Measurements from ENCODE around the gene BABAM2. TPM values are rescaled to one million over a fixed set of nuclear protein-coding genes. Genes with fewer than 3 reads are reported as not detected.

The BABAM2 gene
- total RNA-seq, 2 donors from 2014 or later: 36.4 to 40.9 TPM

DNA sequence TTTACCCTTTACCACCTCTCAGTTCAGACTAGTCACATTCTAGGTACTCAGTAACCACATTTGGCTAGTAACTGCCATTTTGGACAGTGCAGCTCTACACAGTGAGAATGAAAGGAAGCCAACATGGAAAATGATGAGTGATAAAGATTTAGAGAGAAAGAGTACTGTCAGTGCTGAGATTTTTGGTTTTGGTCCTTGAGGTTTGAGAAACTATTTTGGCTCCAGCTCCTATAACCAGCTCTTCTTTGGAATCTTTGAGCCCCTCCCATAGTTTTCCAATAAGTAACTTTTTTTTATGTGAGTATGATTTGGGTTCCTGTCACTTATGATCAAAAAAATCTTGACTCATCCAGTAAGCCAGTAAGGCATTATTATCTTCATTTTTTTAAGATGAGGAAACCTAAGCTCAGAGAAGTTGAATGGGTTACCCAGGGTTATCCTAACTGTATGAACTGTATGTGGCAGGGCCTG, 173.0 kb downstream of the BABAM2 start:
- TF ChIP-seq, protein P1, sequence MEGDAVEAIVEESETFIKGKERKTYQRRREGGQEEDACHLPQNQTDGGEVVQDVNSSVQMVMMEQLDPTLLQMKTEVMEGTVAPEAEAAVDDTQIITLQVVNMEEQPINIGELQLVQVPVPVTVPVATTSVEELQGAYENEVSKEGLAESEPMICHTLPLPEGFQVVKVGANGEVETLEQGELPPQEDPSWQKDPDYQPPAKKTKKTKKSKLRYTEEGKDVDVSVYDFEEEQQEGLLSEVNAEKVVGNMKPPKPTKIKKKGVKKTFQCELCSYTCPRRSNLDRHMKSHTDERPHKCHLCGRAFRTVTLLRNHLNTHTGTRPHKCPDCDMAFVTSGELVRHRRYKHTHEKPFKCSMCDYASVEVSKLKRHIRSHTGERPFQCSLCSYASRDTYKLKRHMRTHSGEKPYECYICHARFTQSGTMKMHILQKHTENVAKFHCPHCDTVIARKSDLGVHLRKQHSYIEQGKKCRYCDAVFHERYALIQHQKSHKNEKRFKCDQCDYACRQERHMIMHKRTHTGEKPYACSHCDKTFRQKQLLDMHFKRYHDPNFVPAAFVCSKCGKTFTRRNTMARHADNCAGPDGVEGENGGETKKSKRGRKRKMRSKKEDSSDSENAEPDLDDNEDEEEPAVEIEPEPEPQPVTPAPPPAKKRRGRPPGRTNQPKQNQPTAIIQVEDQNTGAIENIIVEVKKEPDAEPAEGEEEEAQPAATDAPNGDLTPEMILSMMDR (conservative IDR thresholded peaks at IDR 0.05): no peak
- H3K27ac Mint-ChIP-seq: no peak overlapping the region
- H3K9me3 Mint-ChIP-seq: peaks cover 3% of the 10 kb centered on the region
- H3K27me3 ChIP-seq (ENCODE audit: control insufficient read depth, insufficient read depth, low read length, poor library complexity, severe bottlenecking): no peaks in the 10 kb centered on the region
- no peaks in the 10 kb centered on the region for H3K4me1 ChIP-seq (ENCODE audit: control insufficient read depth, insufficient read depth, low read length)
- no peak overlapping the region for H3K9ac ChIP-seq (ENCODE audit: extremely low read depth, low read length, poor library complexity, severe bottlenecking)
- no peaks in the 10 kb centered on the region for H3K27me3 Mint-ChIP-seq (ENCODE audit: insufficient read depth)
- H3K4me3 ChIP-seq (ENCODE audit: low read length): no peak overlapping the region
- H3K9me3 ChIP-seq (ENCODE audit: control insufficient read depth, low read length): no peaks in the 10 kb centered on the region
- no peak overlapping the region for H3K27ac ChIP-seq (ENCODE audit: low read depth, low read length)
- no peaks in the 10 kb centered on the region for H3K36me3 ChIP-seq (ENCODE audit: control insufficient read depth, insufficient read depth, low read length)
- H3K36me3 Mint-ChIP-seq (ENCODE audit: low read depth): no peaks in the 10 kb centered on the region
- no peaks in the 10 kb centered on the region for H3K4me1 Mint-ChIP-seq
- H3K4me3 Mint-ChIP-seq: no peak overlapping the region
- no peak for DNase-seq

DNA sequence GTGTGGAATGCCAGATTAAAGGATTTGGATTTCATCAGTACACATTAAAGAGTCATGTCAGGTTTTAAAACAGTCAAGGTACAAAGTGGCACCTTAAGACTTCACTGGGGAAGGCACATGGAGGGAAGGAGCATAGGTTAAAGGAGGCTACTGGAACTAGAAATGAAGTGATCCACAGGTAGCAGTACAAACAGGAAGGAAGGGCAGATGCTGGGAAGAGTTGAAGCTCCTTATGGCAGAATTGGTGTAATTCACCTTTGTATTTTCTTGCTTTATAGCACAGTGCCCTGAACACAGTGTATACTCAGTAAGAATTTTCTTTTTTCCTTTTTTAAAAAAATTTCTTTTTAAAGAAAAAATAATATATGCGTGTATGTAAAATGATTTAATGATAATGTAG, 177.1 kb downstream of the BABAM2 start:
- H3K36me3 Mint-ChIP-seq (ENCODE audit: low read depth): no peaks in the 10 kb centered on the region

DNA sequence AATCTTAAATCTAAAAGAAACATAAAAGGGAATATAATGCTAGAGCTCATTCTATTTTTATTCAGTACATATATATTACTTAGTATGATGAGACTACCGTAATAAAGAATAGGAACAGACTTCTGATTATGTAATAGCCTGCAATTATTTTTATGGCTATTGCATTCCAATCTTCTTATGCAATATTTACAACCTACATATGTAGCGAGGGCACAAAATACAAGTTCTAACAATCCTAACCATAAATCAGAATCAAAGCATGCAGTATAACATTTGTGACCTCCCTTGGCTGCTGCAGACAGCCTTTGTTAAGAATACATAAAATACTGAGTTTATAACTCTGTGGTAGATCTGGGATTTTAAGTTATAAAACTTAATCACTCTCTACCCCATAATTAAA, 177.6 kb downstream of the BABAM2 start:
- Histone ChIP-seq H3K4me3 (ENCODE audit: low read length) (no peak overlapping the region), H3K27ac (ENCODE audit: low read depth, low read length) (no peak overlapping the region), H3K4me1 (ENCODE audit: control insufficient read depth, insufficient read depth, low read length) (no peaks in the 10 kb centered on the region), H3K9me3 (ENCODE audit: control insufficient read depth, low read length) (no peaks in the 10 kb centered on the region), H3K36me3 (ENCODE audit: control insufficient read depth, insufficient read depth, low read length) (no peaks in the 10 kb centered on the region), H3K9ac (ENCODE audit: extremely low read depth, low read length, poor library complexity, severe bottlenecking) (no peak overlapping the region), H3K27me3 (ENCODE audit: control insufficient read depth, insufficient read depth, low read length, poor library complexity, severe bottlenecking) (no peaks in the 10 kb centered on the region)
- 88 to 100% methylated on average over 1 of the region's 2 CpGs for WGBS, 2 experiments (ENCODE audit: insufficient coverage in 1 of 2, insufficient read length in 1 of 2)
- Mint-ChIP-seq H3K4me1 (peaks cover 2% of the 10 kb centered on the region), H3K4me3 (no peak overlapping the region), H3K36me3 (ENCODE audit: low read depth) (no peaks in the 10 kb centered on the region), H3K27ac (no peak overlapping the region), H3K27me3 (ENCODE audit: insufficient read depth) (no peaks in the 10 kb centered on the region), H3K9me3 (no peaks in the 10 kb centered on the region)
- DNase-seq: no peak
- TF ChIP-seq, protein P1 (conservative IDR thresholded peaks at IDR 0.05): no peak

More for the DNA sequence above, 177.1 kb downstream of the BABAM2 start:
- TF ChIP-seq, protein P1 (conservative IDR thresholded peaks at IDR 0.05): no peak
- WGBS, 2 experiments (ENCODE audit: insufficient coverage in 1 of 2, insufficient read length in 1 of 2): 100% methylated on average over 1 of the region's 1 CpG; no CpG with 5 or more reads in 1 of the 2 experiments
- H3K4me1 ChIP-seq (ENCODE audit: control insufficient read depth, insufficient read depth, low read length): no peaks in the 10 kb centered on the region
- H3K27ac ChIP-seq (ENCODE audit: low read depth, low read length): no peak overlapping the region
- H3K9ac ChIP-seq (ENCODE audit: extremely low read depth, low read length, poor library complexity, severe bottlenecking): no peak overlapping the region
- no peaks in the 10 kb centered on the region for H3K9me3 Mint-ChIP-seq
- no peaks in the 10 kb centered on the region for H3K27me3 Mint-ChIP-seq (ENCODE audit: insufficient read depth)
- no peak for DNase-seq
- H3K4me3 ChIP-seq (ENCODE audit: low read length): no peak overlapping the region
- H3K27me3 ChIP-seq (ENCODE audit: control insufficient read depth, insufficient read depth, low read length, poor library complexity, severe bottlenecking): no peaks in the 10 kb centered on the region
- no peak overlapping the region for H3K27ac Mint-ChIP-seq
- peaks cover 2% of the 10 kb centered on the region for H3K4me1 Mint-ChIP-seq
- no peaks in the 10 kb centered on the region for H3K9me3 ChIP-seq (ENCODE audit: control insufficient read depth, low read length)
- no peak overlapping the region for H3K4me3 Mint-ChIP-seq
- no peaks in the 10 kb centered on the region for H3K36me3 ChIP-seq (ENCODE audit: control insufficient read depth, insufficient read depth, low read length)

All from endodermal cell (in vitro differentiated cells).